ENCODE results near the gene PTCRA.
A peak's percentile ranks its signal among the peaks of the same experiment; 100 is the strongest.

The PTCRA gene

DNA sequence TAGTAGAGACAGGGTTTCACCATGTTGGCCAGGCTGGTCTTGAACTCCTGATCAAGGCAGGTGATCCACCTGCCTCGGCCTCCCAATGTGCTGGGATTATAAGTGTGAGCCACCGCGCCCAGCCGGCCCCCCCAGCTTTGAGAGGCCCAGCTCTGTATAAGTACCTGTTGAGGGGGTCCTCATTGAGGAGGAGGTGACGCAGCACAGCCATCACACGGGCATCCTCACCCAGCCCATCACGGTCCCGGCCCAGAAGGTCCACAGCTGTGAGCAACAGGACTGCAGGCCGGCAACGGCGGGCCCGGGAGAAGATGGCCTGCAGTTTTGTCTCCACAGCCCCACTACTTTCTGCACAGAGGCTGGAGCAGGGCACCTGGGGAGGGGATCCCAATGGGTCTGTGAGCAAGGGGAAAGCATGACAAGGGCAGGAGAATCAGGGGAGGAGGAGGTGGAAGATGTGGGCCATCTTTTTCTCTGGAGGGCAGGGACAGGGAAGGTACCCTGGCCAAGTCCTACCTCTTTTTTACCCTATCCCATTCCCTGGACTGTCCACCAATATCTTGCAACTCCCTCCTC, 52.4 kb downstream of the PTCRA start:
- DNase-seq, result no peak
- TF ChIP-seq POLR2A (IDR thresholded peaks at IDR 0.05; ENCODE audit: low read length) (no peak), GATA1 (IDR thresholded peaks at IDR 0.05; ENCODE audit: low read depth, low read length) (no peak)

- no peak for DNase-seq
- TF ChIP-seq GATA1 (IDR thresholded peaks at IDR 0.05; ENCODE audit: low read depth, low read length) (no peak), POLR2A (IDR thresholded peaks at IDR 0.05; ENCODE audit: low read length) (no peak)
Observed at GRCh38 chr6:42968783-42969182, 52.9 kb downstream of the PTCRA start.

- DNase-seq, result peak in 1 of 2 experiments; percentile 35
- TF ChIP-seq POLR2A (IDR thresholded peaks at IDR 0.05; ENCODE audit: low read length), result no peak
- no peak for TF ChIP-seq GATA1 (IDR thresholded peaks at IDR 0.05; ENCODE audit: low read depth, low read length)
Observed at GRCh38 chr6:42969431-42969830, 53.6 kb downstream of the PTCRA start.

DNA sequence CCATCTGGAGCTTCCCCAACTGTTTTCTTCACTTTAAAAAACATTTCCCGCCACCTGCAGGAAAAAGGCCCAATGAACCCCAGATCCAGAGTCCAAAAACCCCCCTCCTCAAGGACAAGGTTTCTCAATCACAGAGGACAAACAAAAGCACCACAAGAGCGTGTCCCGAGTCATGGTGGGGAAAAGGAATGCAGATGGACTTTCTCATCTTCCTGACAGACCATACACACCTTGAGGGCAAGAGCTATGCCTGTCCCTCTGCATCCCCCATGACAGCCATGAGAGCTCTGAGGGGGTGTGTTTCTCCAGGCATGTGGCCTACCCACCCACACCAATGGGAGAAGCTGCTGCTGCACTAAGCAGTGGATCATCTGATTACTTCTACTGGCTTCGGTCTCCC, 54.1 kb downstream of the PTCRA start:
- TF ChIP-seq POLR2A (IDR thresholded peaks at IDR 0.05; ENCODE audit: low read length) (no peak), GATA1 (IDR thresholded peaks at IDR 0.05; ENCODE audit: low read depth, low read length) (no peak)
- DNase-seq, result no peak

GRCh38 chr6:42970871-42971612, 55.2 kb downstream of the PTCRA start:
- DNase-seq, result peak; percentile 72 to 84
- no peak for TF ChIP-seq POLR2A (IDR thresholded peaks at IDR 0.05; ENCODE audit: low read length)

- no peak for TF ChIP-seq GATA1 (IDR thresholded peaks at IDR 0.05; ENCODE audit: low read depth, low read length)
- TF ChIP-seq POLR2A (IDR thresholded peaks at IDR 0.05; ENCODE audit: low read length), result no peak
- DNase-seq, result no peak
Observed at GRCh38 chr6:42971746-42972327, 56.0 kb downstream of the PTCRA start.

- DNase-seq, result no peak
- TF ChIP-seq POLR2A (IDR thresholded peaks at IDR 0.05; ENCODE audit: low read length) (no peak), GATA1 (IDR thresholded peaks at IDR 0.05; ENCODE audit: low read depth, low read length) (no peak)
Observed at GRCh38 chr6:42973926-42974325, 58.1 kb downstream of the PTCRA start.

DNA sequence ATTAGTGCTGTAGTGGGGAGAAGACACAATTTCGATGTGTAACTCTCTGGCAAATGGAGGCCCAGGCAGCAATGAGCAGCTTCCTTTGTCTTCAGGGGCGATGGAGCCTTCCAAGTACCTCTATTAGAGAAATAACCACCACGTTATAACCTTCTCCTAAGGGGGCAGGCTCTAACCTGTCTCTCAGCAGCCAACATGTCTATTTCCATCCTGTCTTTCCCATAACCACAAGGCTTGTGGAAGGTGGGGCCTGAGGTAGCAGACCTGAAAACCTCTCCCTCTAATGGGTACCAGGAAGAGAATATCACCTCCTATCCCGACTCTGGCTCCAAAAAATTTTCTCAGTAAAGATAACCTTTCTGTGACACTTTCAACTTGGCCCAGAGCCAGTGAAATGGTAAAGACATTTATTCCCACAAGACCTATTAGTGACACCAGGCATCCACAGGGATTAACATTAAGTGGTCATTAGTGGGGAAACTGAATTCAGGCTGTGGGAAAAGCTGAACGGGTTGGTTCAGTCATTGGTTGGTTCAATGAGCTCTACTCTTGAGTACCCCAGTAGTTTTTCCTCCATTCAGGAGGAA, 59.2 kb downstream of the PTCRA start:
- no peak for DNase-seq
- TF ChIP-seq GATA1 (IDR thresholded peaks at IDR 0.05; ENCODE audit: low read depth, low read length) (no peak), POLR2A (IDR thresholded peaks at IDR 0.05; ENCODE audit: low read length) (peak; percentile 24)

Data from erythroblast (primary cell).